SU-DHL-6 (cell line): Measurements from ENCODE around the gene PQBP1.

Source experiments
- H2AFZ ChIP-seq: fragments of 200-600 bp; sonication (generic); 2 replicates; pipeline ENCODE4 v1.6.1; 2014; ENCODE audit warnings: low read depth, mild to moderate bottlenecking, moderate library complexity, mixed read lengths, antibody characterized with exemption, low read length; ENCODE audit not compliant: severe bottlenecking
- H3F3A ChIP-seq: fragments of 200-600 bp; shearing (Covaris generic); 2 replicates; pipeline ENCODE4 v1.6.0; 2016; ENCODE audit warnings: antibody characterized with exemption, mild to moderate bottlenecking; ENCODE audit not compliant: insufficient read depth
- H3K27ac ChIP-seq: fragments of 200-600 bp; sonication (generic); 2 replicates; pipeline ENCODE4 v1.5.1; 2016; ENCODE audit warnings: low read depth, mild to moderate bottlenecking, low read length, moderate library complexity, mixed read lengths
- H3K27me3 ChIP-seq: fragments of 200-600 bp; sonication (generic), shearing (Covaris generic); 2 replicates; pipeline ENCODE4 v1.6.0; 2014; ENCODE audit warnings: mild to moderate bottlenecking, low read length
- H3K36me3 ChIP-seq: fragments of 200-600 bp; sonication (generic); 2 replicates; pipeline ENCODE4 v1.6.1; 2014; ENCODE audit warnings: mild to moderate bottlenecking, low read length, mixed read lengths
- H3K4me2 ChIP-seq: fragments of 300-600, 200-600 bp; shearing (Covaris generic), sonication (generic); 2 replicates; pipeline ENCODE4 v1.6.0; 2014; ENCODE audit warnings: low read length, low read depth, mild to moderate bottlenecking; ENCODE audit not compliant: poor library complexity, severe bottlenecking
- H3K4me3 ChIP-seq: fragments of 200-600 bp; sonication (generic); 2 replicates; pipeline ENCODE4 v1.5.1; 2014; ENCODE audit warnings: antibody characterized with exemption, low read length, mild to moderate bottlenecking, mixed read lengths; ENCODE audit not compliant: insufficient read depth, poor library complexity, severe bottlenecking
- H3K79me2 ChIP-seq: fragments of 200-600 bp; sonication (generic); 2 replicates; pipeline ENCODE4 v1.6.1; 2014; ENCODE audit warnings: mild to moderate bottlenecking, low read length, moderate library complexity; ENCODE audit not compliant: insufficient read depth
- H3K9ac ChIP-seq: fragments of 200-600 bp; sonication (generic); 2 replicates; pipeline ENCODE4 v1.7.0; 2014; ENCODE audit warnings: mild to moderate bottlenecking, low read length
- H3K9me2 ChIP-seq: fragments of 200-600 bp; sonication (generic); replicated peaks from 2 replicates; pipeline ENCODE4 v1.6.1; 2014; ENCODE audit warnings: low read length; ENCODE audit not compliant: insufficient read depth
- H3K9me3 ChIP-seq: fragments of 200-600 bp; sonication (generic); 2 replicates; pipeline ENCODE4 v1.6.1; 2014; ENCODE audit warnings: low read length, mixed read lengths; ENCODE audit not compliant: insufficient read depth
- H4K20me1 ChIP-seq: fragments of 200-600 bp; sonication (generic); 2 replicates; pipeline ENCODE4 v1.6.1; 2014; ENCODE audit warnings: low read depth, mild to moderate bottlenecking, antibody characterized with exemption, low read length, moderate library complexity, mixed read lengths
- CTCF ChIP-seq: fragments of 200-600 bp; sonication (generic); IDR thresholded peaks from one replicate; pipeline ENCODE4 v1.5.1; 2017; ENCODE audit warnings: antibody characterized with exemption, mild to moderate bottlenecking, low read length, moderate library complexity; ENCODE audit not compliant: insufficient read depth, poor library complexity, severe bottlenecking
- EZH2phosphoT487 ChIP-seq: fragments of 200-600 bp; sonication (generic), shearing (Covaris generic); conservative IDR thresholded peaks from 2 replicates; pipeline ENCODE4 v1.6.1; 2018; ENCODE audit warnings: mild to moderate bottlenecking, antibody characterized with exemption, low read length, moderate library complexity, mixed read lengths

PQBP1 gene

DNA sequence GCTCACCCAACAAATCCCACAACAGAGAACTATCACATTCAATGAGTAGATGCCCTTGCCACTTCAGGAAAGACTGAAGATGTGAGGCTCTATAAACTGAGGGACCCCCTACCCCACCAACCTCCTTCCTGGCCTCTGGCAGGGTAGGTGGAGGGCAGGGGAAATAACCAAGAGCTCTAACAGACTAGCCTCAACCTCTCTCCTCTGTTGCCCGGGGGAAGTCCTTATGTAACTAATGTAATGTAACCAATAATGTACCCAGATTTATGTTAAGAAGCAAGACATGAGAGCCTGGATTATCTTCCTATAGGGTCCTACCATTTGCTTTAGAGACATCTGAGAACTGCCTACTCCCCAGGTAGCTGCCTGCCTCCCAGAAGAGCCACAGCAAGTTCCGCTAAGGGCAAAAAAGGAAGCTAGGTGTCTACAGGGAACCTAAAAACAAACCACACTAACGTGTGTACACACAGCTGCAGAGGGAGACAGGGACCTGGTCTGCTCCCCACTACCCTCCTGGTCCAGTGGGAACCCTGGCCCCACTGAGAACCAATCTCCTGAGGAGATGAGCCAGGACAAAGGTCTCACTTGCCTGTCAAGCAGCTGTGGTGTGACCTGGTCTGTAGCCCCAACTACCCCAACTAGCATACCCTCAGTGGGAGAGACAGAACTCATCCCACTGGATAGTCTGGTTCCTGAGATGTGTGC is 41.9 kb downstream of the PQBP1 start:
- Histone ChIP-seq H3K9ac (peak overlapping the region; percentile 34), H3K9me2 (no peaks in the 10 kb centered on the region), H3F3A (peaks cover 25% of the 10 kb centered on the region), H3K27ac (peak overlapping the region; percentile 97), H3K79me2 (no peaks in the 10 kb centered on the region), H2AFZ (no peak overlapping the region), H3K4me2 (peak overlapping the region; percentile 80), H3K4me3 (peak overlapping the region; percentile 42), H4K20me1 (no peaks in the 10 kb centered on the region), H3K27me3 (no peaks in the 10 kb centered on the region), H3K9me3 (no peaks in the 10 kb centered on the region), H3K36me3 (no peaks in the 10 kb centered on the region)
- TF ChIP-seq CTCF (no peak), EZH2phosphoT487 (no peak)

DNA sequence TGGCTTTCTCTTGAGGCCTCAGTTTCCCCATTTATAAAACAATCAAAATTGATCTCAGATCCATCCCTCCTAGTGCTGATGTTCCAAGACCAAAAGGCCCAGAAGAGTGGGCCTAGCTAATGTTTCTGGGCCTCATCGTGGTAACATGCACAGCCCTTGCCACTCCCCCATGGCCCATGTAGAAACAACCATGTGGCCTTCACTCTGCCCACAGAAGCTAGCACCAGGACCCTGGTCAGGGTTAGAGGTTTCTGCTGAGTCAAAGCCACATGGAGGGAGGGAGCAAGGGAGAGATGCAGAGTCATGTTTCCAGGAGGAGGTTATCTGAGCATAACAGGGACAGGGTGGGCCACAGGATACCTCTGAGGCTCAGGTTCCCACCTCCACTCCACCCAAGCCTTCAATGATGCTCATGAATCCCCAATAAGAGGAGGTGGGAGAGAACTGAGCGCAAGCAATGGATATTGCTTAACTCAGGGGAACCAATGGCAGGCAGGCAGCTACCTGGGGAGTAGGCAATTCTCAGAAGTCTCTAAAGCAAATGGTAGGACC is 42.8 kb downstream of the PQBP1 start:
- Histone ChIP-seq H3K4me2 (peak overlapping the region; percentile 80), H3K27me3 (no peaks in the 10 kb centered on the region), H3K27ac (peak overlapping the region; percentile 97), H2AFZ (no peak overlapping the region), H3F3A (peaks cover 25% of the 10 kb centered on the region), H3K9me3 (no peaks in the 10 kb centered on the region), H4K20me1 (no peaks in the 10 kb centered on the region), H3K36me3 (no peaks in the 10 kb centered on the region), H3K4me3 (no peak overlapping the region), H3K9ac (peak overlapping the region; percentile 27; the same call in 1 of the 2 replicates), H3K79me2 (no peaks in the 10 kb centered on the region), H3K9me2 (no peaks in the 10 kb centered on the region)
- TF ChIP-seq CTCF (no peak), EZH2phosphoT487 (no peak)

- no peaks in the 10 kb centered on the region for H3K79me2 ChIP-seq
- TF ChIP-seq CTCF = no peak
- H3K27ac ChIP-seq = no peak overlapping the region
- H3K4me2 ChIP-seq = no peak overlapping the region
- H3K27me3 ChIP-seq = no peaks in the 10 kb centered on the region
- peaks cover 18% of the 10 kb centered on the region for H3F3A ChIP-seq
- no peaks in the 10 kb centered on the region for H3K9me2 ChIP-seq
- no peaks in the 10 kb centered on the region for H3K9me3 ChIP-seq
- H3K9ac ChIP-seq = no peak overlapping the region
- no peaks in the 10 kb centered on the region for H3K36me3 ChIP-seq
- H2AFZ ChIP-seq = no peak overlapping the region
- H4K20me1 ChIP-seq = no peaks in the 10 kb centered on the region
- H3K4me3 ChIP-seq = no peak overlapping the region
Observed at GRCh38 chrX:48942895-48943294, 45.2 kb downstream of the PQBP1 start.
